Measurements from ENCODE around the gene TPCN1. TPM values are rescaled to one million over a fixed set of nuclear protein-coding genes. Genes with fewer than 3 reads are reported as not detected.

TPCN1 gene
- total RNA-seq, 1 experiment from 2014 or later = 29.7 TPM

DNA sequence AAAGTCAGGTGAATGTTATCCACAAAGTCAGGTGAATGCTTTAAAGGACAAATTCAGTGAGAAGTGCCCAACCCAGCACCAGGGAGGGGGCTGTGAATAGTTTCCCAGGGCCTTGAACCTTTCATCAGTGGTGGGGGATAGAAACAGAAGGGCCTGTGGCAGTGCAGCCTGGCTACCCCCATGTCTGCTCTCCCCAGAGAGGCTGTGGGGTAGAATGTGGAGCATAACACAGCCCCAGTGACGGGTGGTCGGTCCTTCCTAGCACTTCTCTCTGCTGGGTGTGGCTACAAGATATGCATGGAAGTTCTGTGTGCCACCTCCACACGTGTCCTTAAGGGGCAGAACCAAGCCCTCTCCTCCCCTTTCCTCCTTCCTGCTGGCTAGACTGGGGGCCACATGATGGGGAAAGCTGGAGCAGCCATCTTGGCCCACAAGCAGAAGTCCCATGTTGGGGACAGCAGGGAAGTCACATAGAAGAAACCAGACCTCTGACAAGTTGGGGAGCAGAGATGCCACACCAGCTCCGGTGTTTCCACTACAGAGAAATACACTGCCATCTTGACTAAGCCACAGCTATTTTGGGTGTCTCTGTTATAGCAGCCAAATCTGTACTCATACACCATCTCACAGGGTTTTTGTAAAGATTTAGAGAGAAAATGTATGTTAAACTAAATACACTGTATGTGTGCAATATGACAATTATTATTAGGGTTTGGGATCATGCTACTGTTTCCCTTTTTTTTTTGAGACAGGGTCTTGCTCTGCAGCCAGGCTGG, 18.8 kb upstream of the TPCN1 start:
- H4K20me1 ChIP-seq (ENCODE audit: insufficient read depth) = no peaks in the 10 kb centered on the region
- no peak overlapping the region for H2AFZ ChIP-seq (ENCODE audit: low read depth, low read length, poor library complexity, severe bottlenecking)
- TF ChIP-seq YY1 (IDR thresholded peaks at IDR 0.05; ENCODE audit: extremely low read depth, insufficient replicate concordance, low read depth, low read length) (no peak), ZFX (IDR thresholded peaks at IDR 0.05) (no peak), JUND (IDR thresholded peaks at IDR 0.05) (no peak), FOSL1 (IDR thresholded peaks at IDR 0.05; ENCODE audit: low read depth) (no peak), POLR2A (IDR thresholded peaks at IDR 0.05; ENCODE audit: borderline replicate concordance, extremely low read depth, insufficient read depth, insufficient read length) (no peak), ELF1 (IDR thresholded peaks at IDR 0.05; ENCODE audit: borderline replicate concordance, low read depth) (no peak), EZH2 (IDR thresholded peaks at IDR 0.05) (no peak)
- TF ChIP-seq, protein P1, sequence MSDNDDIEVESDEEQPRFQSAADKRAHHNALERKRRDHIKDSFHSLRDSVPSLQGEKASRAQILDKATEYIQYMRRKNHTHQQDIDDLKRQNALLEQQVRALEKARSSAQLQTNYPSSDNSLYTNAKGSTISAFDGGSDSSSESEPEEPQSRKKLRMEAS (IDR thresholded peaks at IDR 0.05) = no peak
- H3K4me2 ChIP-seq (ENCODE audit: low read length) = no peak overlapping the region
- H3K9ac ChIP-seq (ENCODE audit: low read length) = no peak overlapping the region
- CTCF ChIA-PET = interaction anchor here (1.1 kb wide), 1 partner anchor 209 kb away, joined by 3 read pairs; no protein-coding TSS in a partner anchor
- no peaks in the 10 kb centered on the region for H3K9me2 ChIP-seq (ENCODE audit: insufficient read depth)
- RAD21 ChIA-PET (ENCODE audit: low non-redundant PET in 1 of 2, low total read pairs in 2 of 2, uncharacterized antibody in 2 of 2, unreplicated experiment in 2 of 2) = no interaction called here
- no peaks in the 10 kb centered on the region for H3K9me3 ChIP-seq (ENCODE audit: control insufficient read depth in 1 of 2, insufficient read depth in 1 of 2, low read depth in 1 of 2, low read length in 2 of 2)
- DNase-seq (ENCODE audit: low read depth, low spot score) (no peak), ATAC-seq (no peak)
- H3K27ac ChIP-seq (ENCODE audit: low read depth, low read length) = no peak overlapping the region
- no TSS peak for BruUV-seq (replicated peaks)
- POLR2A ChIA-PET = no interaction called here
- no peaks in the 10 kb centered on the region for H3K36me3 ChIP-seq (ENCODE audit: control insufficient read depth in 1 of 2, insufficient read depth in 2 of 2, low read length in 2 of 2)
- H3K4me1 ChIP-seq (ENCODE audit: control insufficient read depth in 1 of 2, insufficient read depth in 2 of 2, low read length in 2 of 2) = peaks cover 18 to 25% of the 10 kb centered on the region in 2 experiments
- H3K4me3 ChIP-seq (replicated peaks in 1 of 2; ENCODE audit: low read depth in 1 of 2, low read length in 2 of 2) = no peak overlapping the region
- H3K27me3 ChIP-seq (ENCODE audit: insufficient read depth, low read length) = no peaks in the 10 kb centered on the region
- no peaks in the 10 kb centered on the region for H3K79me2 ChIP-seq (ENCODE audit: insufficient read depth, low read length)
- intact Hi-C loops (cut with micrococcal nuclease) = no loop called here

All from HCT116 (cell line).